GM12874 (cell line): Measurements from ENCODE around the gene PDK3.

Experiments
- TF ChIP-seq, protein P1 (sequence below): IDR thresholded peaks from 2 replicates; pipeline ENCODE4 v1.5.1; 2011; ENCODE audit warnings: low read depth, mild to moderate bottlenecking, control low read depth, low read length, moderate library complexity; ENCODE audit not compliant: insufficient read depth

PDK3 gene

DNA sequence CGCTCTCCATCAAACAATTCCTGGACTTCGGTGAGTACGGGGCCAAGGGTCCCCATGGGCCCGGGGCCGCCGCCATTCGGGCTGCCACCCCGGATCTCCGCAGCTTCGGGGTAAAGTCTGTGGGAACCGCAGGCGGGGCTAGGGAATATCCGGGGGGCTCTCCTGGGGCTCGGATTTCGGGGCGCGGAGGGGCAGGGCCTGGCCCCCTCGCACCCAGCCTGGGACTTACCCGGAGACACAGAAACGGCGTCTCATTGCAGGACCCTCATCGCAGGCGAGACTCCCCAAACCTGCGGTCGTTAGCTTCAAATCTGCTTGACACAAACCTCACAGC lies 413 bp downstream of the PDK3 start:
- TF ChIP-seq, protein P1, sequence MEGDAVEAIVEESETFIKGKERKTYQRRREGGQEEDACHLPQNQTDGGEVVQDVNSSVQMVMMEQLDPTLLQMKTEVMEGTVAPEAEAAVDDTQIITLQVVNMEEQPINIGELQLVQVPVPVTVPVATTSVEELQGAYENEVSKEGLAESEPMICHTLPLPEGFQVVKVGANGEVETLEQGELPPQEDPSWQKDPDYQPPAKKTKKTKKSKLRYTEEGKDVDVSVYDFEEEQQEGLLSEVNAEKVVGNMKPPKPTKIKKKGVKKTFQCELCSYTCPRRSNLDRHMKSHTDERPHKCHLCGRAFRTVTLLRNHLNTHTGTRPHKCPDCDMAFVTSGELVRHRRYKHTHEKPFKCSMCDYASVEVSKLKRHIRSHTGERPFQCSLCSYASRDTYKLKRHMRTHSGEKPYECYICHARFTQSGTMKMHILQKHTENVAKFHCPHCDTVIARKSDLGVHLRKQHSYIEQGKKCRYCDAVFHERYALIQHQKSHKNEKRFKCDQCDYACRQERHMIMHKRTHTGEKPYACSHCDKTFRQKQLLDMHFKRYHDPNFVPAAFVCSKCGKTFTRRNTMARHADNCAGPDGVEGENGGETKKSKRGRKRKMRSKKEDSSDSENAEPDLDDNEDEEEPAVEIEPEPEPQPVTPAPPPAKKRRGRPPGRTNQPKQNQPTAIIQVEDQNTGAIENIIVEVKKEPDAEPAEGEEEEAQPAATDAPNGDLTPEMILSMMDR, result no peak

DNA sequence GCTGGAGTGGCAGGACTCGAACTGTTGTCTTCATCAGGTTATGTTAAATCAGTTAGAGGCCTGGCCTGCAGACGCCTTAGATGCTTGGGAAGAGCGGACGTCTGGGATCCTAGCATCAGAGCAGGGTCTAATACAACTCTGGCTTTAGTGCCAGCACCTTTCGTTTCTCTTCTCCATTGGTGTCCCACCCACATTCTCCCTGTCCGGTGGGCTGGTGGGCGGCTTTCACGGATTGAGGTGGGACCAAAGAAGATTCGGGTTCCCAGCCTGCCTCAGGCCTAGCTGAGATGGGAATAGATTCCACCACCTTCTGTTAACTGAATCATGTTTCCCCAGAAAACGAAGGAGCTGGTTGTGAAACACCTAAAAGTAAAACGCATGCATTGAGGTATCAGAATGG lies 939 bp downstream of the PDK3 start:
- TF ChIP-seq, protein P1, result no peak

DNA sequence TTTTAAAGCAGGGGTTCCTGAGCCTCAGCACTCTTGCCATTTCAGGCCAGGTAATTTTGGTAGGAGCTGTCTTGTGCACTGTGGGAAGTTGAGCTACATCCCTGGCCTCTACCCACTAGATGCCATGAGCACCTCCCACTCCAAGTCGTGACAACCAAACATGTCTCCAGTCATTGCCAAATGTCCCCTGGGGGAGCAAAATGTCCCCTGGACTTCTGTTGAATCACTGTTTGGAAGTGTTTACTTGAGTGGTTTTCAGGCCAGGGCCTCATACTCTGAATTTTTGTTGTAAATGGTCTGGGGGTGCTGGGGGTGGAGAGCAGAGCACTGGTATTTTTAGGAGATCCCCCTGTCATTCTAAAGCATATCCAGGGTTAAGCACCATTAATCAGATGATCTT lies 3.2 kb downstream of the PDK3 start:
- TF ChIP-seq, protein P1, result no peak

DNA sequence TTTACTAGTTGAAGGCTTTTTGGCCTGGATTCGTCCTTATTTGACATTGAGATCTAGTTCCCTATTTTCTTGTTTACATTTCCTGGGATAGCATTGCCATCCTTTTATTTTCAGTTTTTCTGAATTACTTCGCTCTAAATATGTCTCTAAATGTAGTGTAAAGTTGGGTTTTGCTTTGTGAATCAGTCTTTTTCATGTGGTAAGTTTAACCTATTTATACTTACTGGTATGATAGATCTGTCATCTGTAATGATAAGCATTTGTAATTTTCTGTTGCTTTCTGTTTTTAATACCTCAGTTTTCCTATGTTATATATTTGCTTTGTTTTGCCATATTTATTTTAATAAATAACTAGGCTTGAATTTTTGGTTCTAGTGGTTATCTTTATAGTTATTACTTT lies 6.7 kb downstream of the PDK3 start:
- TF ChIP-seq, protein P1, result no peak

DNA sequence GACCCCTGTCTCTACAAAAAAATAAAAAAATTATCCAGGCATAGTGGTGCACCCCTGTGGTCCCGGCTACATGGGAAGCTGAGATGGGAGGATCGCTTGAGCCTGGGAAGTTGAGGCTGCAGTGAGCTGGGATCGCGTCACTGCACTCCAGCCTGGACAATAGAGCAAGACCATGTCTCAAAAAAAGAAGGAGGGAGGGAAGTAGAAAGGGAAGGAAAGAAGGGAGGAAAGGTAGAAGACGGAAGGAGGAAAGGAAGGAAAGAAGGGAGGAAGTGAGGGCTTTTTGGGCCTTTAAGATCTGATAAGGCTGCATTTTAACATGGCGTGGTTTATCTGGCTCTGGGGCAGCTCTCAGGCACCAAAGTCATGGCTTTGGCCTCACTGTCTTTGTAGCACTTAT lies 10.4 kb downstream of the PDK3 start:
- TF ChIP-seq, protein P1, result no peak

GRCh38 chrX:24478509-24478908 lies 13.4 kb downstream of the PDK3 start:
- TF ChIP-seq, protein P1, result no peak

- TF ChIP-seq, protein P1, result no peak
Observed at GRCh38 chrX:24479924-24480323, 14.8 kb downstream of the PDK3 start.

- TF ChIP-seq, protein P1, result no peak
Observed at GRCh38 chrX:24480400-24480865, 15.3 kb downstream of the PDK3 start.
